ENCODE results near the gene INPP5A. TPM values are rescaled to one million over a fixed set of nuclear protein-coding genes. Genes with fewer than 3 reads are reported as not detected.
"Not testable (repeated sequence)": the region's sequence is repeated elsewhere in the genome, so short reads cannot be mapped to it uniquely, and the experiment has no call there.

INPP5A gene
- total RNA-seq, 1 donor from 2014 or later = 14.3 TPM

DNA sequence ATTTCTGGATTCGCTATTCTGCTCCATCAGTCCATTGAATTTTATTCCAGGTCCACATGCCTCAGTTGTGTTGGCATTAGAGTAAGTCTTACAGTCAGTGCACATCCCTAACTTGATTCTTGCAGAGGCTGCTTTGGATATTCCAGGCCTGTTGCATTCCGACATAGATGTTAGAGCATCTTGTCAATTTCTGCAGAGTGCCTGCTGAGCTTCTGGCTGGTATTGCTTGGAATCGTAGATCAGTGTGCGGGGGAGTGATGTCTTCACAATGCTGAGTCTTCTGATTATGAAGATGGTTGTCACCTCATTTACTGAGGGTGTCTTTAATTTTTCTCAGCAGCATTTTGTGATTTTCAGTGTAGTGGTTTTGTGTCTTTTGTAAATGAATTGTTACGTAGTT, 45.2 kb downstream of the INPP5A start:
- no peak for ATAC-seq

DNA sequence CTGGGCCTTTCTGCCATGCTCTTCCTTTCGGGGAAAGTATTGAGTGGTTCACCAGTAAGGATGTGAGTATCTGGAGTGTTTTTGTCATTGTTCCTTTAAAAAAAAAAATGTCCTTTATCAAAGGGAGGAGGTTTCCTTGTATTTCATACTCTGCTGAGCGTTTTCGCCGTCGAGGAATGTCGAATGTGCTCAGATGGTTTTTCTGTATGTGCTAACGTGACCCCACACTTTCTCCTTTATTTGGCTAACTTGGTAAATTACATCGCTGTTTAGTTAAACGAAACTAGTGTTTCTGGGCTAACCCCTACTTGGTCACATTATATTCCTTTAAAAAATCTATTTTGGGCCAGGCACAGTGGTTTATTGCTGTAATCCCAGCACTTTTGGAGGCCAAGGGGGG, 45.9 kb downstream of the INPP5A start:
- no peak for ATAC-seq

DNA sequence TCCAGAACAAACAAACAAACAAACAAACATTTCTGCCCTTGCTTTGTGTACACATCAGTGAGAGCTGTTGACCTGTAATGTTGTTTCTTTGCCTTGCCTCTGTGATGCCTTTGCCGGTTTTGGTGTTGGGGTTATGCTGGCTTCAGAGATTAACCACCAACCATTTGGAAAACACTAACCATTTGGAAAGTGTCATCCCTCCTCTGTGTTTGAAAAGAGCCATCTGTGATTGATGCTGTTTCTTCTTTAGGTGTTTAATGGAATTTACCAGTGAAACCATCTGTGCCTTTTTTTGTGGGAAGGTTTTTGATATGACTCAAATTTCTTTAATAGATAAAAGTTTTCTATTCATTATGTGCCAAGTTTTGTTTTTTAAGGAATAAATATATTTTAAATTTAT, 46.5 kb downstream of the INPP5A start:
- ATAC-seq = no peak

DNA sequence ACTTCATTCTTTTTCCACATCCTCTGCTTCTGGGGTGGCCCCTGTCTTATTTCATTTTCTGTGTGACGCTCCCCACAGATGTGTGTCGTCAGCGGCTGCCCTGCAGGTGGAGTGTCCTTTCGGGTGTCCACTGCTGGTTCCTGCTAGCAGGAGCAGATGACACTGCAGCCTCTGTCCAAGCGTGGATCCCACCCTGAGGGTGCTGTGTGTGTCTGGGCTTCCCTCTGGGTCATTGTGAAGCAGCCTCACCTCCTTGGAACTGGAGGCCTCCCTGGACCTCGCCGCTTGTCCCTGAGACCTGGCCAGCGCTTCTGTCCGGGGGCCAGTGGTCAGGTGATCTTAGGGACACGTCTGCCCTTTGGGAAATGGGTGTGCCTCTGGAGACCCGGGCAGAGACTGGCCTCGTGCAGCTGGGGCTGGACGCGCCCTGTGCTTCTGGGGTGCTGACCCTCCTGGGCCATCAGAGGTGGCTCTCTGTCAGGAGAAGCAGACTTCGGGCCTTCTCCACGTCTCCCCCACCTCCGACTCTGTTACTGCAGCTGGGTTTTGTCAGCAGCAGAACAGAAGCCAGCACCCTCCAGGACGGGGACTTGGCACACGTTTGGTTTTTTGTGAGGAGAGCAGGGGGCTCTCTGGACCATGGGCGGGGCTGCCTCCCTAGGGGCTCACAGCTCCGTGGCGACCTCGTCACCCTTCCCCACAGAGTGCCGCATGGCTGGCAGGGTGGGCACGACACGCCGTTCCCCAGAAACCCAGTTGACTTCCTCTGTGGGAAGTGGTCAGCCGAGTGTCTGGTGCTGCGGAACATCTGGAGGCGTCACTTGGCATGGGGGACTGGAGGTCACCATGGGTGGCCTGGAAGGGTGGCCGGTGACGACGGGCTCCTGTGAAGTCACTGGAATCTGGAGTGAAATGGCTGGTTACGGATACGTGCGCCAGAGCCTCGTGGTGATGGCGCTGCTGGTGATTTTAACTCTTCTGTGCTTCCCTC, 48.4 kb downstream of the INPP5A start:
- ATAC-seq = no peak

DNA sequence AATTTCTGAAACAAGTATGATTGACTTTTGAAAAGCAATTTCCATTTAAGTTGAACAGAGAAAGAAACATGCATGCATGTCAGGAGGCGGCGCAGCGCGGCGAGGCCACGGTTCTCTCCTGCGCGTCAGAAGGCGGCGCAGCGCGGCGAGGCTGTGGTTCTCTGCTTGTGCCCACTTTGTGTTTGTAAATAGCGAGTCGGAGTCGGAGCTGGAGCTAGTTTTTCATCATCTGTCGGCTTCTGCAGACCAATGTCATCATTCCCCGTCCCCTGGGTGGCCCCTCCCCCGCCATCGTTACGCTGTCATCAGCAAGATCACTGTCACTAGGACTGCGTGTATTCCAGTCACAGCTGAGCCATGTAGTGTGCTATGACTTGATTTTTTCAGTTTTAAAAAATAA, 49.2 kb downstream of the INPP5A start:
- no peak for ATAC-seq

DNA sequence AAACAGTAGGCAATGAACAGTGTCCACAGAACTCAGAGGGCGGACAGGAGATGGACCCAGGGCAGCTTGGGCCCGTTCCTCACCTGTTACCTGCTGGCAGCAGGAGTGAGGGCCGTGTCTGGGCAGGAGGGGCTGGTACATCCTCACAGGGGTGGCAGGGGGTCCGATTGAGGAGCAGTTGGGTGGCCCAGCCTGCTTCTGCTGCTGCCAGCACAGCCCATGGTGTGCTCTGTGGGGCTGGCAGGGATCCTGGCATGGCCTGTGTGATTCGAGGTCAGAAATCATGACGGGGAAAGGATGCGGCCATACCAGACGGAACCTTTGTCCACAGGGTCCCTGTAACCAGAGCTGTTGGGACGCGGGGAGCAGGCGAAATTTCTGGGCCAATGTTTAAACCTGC, 49.6 kb downstream of the INPP5A start:
- ATAC-seq = no peak

DNA sequence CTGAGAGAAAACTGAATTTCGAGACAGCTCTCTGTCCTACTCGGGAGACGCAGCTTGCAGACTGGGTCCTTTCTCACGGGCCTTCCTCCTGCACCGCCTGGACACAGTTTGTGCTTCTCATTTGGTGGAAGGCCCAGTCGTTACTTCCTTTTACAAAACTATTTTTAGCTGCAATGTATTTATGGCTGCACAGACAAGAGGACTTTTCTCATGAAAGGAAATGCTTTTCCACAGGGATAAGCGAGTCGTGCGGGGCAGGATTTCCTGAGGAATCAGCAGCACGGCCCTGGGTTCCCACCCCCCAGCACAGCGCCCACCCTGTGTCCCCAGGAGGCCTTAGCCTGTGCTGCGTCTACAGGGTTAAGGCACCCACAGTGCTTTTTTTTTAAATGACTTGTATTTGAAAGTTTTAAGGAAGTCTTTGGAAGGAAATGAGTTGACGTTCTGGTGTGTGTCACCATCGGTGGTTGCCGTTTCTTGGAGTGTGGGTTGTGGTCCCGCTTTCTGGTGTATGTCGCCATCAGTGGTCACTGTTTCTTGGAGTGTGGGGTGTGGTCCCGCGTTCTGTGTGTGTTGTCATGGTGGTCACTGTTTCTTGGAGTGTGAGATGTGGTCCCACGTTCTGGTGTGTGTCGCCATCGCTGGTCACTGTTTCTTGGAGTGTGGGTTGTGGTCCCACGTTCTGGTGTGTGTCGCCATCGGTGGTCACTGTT, 50.9 kb downstream of the INPP5A start:
- ATAC-seq = no peak

DNA sequence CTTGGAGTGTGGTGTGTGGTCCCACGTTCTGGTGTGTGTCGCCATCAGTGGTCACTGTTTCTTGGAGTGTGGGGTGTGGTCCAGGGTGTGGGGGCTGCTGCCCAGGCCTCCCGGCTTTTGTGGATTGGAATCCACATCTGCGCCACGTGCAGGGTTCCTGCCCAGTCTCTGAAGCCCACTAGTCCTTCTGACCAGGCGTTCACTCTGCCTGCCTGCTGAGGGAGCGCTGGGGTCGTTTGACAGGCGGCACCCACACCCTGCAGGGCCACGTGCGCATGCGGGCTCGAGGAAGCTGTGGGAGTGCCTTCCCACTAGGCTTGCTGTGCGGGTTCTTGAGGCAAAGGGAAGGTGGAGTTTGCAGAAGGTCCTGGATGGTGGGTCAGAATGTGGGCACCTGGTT, 51.4 kb downstream of the INPP5A start:
- ATAC-seq = no peak

DNA sequence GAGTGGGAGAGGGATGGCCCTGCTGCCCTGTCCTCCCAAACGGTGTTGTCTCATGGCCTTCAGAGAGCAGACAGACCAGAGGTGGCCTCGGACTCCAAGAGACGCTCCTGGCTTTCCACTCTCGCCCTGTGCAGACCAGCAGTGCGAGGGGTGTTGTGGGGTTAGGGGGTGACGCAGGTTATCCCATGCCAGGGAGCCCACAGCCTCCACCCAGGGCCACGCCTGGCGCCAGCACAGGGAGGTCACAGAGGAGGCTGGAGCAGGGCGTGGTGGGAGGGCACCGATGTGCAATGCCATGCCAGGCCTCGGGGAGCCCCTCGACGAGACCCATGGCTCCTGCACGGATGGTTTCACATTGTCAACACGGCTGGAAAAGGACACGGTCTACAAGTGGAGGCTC, 52.1 kb downstream of the INPP5A start:
- ATAC-seq = no peak

DNA sequence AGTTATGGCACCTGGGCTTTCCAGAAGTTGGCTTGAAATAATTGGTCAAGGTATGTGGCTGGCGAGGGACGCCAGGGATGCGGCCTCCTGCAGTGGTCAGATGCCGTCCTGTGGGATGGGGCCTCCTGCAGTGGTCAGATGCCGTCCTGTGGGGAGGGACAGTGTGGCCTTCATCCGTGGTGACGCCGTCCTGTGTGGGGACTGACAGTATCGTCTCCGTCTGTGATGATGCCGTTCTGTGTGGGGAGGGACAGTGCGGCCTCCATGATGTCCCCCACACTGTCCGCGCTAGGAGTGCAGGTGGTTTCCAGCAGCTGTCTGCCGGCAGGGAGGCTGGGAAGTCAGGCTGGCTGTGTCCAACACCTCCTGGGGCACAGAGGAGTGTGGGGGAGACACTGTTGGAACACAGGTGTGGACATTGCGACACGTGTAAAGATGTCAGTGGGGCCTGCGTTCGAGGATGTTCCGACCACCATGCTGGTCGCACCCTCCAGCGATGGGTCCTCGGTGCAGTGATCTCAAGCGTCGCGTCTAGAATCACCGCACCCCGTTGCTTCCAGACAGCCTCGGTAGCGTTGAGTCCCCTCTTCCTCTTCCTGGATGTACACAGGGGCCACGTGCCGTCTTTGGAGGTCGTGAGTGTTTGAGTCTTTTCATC, 52.6 kb downstream of the INPP5A start:
- ATAC-seq = no peak

DNA sequence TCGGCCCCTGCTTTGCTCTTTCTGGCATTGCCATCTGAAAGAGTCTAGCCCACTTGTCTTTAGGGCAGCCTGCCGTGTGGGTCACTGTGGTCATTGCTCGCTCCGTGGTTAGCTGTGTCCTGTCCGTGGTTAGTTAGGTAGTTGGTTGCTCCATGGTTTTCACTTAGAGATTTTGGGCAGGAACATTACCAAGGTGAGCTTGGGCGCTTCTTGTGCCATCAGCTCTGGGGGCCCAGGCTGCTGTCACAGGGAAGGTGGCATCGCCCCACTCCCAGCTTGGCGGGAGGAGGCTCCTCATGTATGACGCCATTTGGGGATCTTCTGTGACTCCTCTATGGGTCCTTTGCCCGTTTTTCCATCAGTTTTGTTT, 53.1 kb downstream of the INPP5A start:
- ATAC-seq = no peak

DNA sequence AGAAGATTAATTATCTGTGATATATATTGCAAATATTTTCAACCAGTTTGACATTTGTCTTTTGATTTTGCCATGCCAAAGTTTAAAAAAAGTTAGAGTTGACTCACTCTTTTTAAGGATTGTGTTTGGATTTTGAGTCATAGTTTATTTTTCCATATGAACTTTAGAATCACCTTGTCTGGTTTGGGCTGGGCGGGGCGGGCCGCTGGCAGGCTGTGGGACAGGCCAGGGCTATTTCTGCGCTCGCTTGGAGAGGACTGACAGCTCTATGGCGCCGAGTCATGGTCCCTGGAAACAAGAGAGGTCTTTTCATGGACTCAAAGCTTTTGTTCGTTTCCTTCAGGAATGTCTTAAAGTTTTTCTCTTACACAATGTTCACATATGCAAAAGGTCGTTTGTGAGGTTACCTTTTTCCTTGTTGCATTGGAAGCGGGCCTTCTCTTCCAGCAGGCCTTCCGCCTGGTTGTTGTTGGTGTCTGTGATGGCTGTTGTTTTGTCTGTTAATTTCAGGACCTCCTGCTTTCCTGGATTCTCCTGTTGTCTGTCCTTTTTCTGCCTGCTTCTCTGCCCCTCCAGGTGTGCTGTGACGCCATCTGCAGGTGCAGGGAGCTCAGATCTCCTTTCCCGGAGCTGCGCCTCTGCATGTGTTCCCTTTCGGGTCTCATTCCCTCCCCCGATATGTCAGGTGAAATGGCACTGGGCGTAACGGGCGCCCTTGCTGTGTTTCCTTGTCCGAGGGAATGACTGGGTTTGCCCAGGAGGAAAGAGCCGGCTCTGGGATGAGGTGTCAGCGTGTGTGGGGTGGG, 53.8 kb downstream of the INPP5A start:
- ATAC-seq = peak; percentile 76

DNA sequence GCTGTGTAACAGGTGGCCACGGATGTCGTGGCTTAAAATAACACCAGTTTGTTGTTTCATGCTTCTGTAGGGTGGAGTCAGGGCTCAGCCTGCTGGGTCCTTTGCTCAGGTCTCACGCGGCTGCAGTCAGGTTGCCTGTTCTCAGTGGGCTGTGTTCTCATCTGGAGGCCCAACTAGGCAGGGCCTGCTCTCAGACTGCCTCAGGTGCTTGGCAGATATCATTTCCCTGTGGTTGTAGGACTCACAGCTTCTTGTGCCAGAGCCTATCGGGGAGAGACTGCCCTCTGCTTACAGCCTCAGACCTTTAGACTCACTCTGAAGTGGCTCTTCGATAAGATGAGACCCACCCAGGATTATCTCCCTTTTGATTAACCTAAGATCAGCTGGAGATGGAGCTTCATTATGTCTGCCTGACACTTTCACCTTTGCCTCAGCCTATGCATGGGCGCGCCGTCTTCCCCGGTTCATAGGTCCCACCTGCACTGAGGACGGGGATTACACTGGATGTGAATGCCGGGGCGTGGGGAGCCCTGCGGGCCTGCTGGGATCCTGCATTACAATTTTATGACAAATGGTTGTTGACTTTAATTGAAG, 55.3 kb downstream of the INPP5A start:
- ATAC-seq = no peak

DNA sequence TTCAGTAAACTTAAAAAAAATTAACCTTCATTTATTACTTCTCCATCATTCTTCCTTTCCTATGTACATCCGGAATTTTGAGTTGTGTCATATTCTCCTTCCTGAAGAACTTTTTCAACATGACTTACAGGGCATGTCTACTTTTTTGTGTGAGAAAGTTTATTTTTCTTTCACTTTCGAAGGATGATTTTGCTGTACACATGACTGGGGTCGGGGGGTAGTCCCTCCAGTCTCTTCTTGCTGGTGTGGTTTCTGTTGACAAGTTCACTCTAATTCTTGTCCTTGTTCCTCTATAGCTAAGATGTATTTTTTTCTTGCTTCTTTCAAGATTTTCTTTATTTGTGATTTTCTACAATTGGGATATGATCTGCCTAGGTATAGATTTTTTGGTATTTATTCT, 55.8 kb downstream of the INPP5A start:
- no peak for ATAC-seq

DNA sequence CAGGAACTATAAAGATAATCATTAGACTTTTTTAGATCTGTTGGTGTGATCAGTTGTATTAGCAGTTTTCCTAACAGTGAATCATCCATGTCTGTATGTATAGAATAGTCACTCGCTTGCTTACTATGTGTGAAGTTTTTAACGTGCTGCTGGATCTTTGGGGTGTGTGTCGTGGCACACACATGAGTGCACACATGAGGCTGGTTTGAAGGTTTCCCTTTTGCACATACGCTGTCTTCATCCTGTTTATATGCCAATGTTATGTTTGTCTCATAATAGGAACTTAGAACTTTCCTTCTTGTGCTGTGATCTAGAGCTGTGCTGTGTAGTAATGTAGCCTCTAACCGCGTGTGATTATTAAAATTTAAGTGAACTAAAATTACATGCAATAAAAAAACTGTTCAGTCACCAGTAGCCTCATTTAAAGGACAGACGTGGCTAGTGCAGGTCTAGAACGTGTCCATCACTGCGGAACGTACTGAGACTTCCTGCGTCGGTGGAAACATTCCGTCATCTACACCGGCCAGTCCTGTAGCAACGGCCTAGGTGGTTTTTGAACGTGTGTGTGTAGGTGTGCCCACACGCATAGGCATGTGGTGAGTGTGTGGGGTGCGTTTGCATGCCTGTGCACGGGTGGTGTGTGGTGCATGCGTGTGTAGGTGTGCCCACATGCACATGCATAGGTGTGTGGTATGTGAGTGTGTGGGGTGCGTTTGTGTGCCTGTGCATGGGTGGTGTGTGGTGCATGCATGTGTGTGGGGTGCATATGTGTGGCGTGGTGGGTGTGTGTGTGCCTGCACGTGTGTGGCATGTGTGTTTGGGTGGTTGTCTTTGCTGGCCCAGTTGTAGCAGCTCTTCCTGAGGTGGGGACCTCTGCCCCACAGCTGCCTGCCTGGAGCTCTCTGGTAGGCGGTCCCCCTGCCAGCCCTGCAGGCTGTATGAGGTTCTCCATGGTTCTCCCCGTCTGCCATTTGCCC, 56.6 kb downstream of the INPP5A start:
- peak; percentile 52 for ATAC-seq

DNA sequence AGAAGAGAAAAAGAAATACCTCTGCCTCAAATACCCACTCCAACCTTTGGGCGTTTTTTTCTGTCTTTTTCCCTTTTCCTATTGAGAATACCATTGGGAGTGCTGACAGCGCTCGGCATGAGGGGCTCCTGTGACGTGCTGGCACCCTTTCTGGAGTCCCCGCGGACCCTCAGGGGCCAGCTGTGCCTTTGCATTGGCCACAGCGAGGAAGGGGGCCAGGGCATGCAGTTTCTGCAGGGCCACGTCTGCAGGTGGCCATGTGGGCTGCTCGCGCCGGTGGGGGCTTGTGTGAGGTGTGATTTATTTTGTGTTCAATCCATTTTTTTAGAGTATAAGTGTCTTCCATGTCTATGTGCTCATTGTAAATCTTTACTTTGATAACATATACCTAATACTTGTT, 57.4 kb downstream of the INPP5A start:
- no peak for ATAC-seq

DNA sequence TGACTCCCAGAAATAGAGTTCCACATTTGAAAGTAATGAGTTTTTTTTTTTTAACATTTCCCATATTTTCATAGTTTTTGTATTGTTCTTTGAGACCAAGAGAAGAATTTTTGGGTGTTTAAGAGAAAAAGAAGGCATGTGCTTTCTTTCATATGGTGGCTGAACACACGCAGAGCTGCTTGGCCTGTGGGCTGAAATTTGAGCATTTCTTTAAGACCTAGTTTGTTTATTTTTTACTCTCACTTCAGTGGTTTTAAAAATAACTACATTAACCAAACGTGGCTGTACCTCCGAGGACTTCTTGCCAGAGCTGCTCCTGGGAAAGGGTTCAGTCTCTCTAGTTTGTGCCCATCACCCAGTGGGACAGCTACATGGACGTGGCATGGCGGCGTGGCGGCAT, 58.3 kb downstream of the INPP5A start:
- ATAC-seq = no peak

DNA sequence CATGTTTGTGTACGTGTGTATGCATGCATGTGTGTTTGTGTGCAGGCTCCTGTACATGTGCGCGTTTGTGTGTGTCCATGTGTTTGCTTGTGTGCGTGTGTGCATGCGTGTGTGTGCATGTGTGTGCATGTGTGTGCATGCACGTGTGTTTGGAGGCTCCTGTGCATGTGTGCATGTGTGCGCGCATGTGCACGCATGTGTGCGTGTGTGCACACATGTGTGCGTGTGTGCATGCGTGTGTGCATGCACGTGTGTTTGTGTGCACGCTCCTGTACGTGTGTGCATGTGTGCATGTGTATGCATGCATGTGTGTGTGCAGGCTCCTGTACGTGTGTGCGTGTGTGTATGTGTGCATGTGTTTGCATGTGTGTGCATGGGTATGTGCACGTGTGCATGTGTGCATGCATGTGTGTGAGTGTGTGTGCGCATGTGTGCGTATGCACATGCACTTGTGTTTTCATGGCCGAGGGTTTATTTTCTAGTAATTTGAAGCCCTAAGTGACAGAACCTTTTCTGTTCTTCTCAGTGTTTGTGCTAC, 59.2 kb downstream of the INPP5A start:
- ATAC-seq = no peak

DNA sequence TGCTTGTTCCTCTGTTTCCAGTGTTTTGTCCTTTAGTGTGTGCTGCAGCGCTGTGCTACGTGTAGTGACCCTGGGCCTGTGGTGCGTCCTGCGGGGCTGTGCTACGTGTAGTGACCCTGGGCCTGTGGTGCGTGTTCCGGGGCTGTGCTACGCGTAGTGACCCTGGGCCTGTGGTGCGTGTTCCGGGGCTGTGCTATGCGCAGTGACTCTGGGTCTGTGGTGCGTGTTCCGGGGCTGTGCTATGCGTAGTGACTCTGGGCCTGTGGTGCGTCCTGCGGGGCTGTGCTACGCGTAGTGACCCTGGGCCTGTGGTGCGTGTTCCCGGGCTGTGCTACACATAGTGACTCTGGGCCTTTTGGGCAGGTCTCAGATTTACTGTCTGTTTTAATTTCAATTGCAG, 60.1 kb downstream of the INPP5A start:
- ATAC-seq = no peak

DNA sequence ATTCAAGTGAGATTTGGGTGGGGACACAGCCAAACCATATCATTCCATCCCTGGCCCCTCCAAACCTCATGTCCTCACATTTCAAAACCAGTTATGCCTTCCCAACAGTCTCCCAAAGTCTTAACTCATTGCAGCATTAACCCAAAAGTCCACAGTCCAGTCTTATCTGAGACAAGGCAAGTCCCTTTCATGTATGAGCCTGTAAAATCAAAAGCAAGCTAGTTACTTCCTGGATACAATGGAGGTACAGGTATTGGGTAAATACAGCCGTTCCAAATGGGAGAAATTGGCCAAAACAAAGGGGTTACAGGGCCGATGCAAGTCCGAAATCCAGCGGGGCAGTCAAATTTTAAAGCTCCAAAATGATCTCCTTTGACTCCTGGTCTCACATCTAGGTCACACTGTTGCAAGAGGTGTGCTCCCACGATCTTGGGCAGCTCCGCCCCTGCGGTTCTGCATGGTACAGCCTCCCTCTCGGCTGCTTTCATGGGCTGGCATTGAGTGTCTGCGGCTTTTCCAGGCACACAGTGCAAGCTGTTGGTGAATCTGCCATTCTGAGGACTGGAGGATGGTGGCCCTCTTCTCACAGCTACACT, 61.5 kb downstream of the INPP5A start:
- not testable (repeated sequence) for ATAC-seq

All from esophagus mucosa (tissue), 1 donor.